ENCODE results near the gene CNTF.

DNA sequence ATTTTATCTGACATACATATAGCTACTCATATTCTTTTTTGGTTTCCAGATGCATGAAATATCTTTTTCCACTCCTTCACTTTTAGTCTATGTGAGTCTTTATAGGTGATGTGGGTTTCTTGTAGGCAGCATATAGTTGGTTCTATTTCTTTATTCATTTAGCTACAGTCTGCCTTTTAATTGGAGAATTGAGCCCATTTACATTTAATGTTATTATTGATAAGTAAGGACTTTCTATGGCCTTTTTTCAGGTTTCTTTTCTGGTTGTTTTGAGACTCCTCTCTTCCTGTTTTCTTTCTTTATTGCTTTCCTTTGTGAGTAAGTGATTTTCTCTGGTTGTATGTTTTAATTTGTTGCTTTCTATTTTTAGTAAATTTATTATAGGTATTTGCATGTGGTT is 27.2 kb downstream of the CNTF start:
- TF ChIP-seq, protein P1, sequence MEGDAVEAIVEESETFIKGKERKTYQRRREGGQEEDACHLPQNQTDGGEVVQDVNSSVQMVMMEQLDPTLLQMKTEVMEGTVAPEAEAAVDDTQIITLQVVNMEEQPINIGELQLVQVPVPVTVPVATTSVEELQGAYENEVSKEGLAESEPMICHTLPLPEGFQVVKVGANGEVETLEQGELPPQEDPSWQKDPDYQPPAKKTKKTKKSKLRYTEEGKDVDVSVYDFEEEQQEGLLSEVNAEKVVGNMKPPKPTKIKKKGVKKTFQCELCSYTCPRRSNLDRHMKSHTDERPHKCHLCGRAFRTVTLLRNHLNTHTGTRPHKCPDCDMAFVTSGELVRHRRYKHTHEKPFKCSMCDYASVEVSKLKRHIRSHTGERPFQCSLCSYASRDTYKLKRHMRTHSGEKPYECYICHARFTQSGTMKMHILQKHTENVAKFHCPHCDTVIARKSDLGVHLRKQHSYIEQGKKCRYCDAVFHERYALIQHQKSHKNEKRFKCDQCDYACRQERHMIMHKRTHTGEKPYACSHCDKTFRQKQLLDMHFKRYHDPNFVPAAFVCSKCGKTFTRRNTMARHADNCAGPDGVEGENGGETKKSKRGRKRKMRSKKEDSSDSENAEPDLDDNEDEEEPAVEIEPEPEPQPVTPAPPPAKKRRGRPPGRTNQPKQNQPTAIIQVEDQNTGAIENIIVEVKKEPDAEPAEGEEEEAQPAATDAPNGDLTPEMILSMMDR (IDR thresholded peaks at IDR 0.05) = no peak
- no peak for TF ChIP-seq POLR2A (IDR thresholded peaks at IDR 0.05)
